Smooth muscle cell of the brain vasculature (primary cell): ENCODE data around the gene BRSK2.

Experiments used
- DNase-seq: peaks from one replicate; pipeline ENCODE4 v3.0.0-alpha.2; 2012; ENCODE audit warnings: low read depth, low spot score

The BRSK2 gene

GRCh38 chr11:1397146-1397861 is 7.6 kb downstream of the BRSK2 start:
- no peak for DNase-seq

GRCh38 chr11:1397862-1398527 is 8.3 kb downstream of the BRSK2 start:
- no peak for DNase-seq

- DNase-seq = no peak
Observed at GRCh38 chr11:1398528-1399235, 8.9 kb downstream of the BRSK2 start.

GRCh38 chr11:1399386-1400316 is 9.9 kb downstream of the BRSK2 start:
- DNase-seq = no peak

- DNase-seq = no peak
Observed at GRCh38 chr11:1400317-1401170, 10.8 kb downstream of the BRSK2 start.

- DNase-seq = no peak
Observed at GRCh38 chr11:1401171-1401445, 11.4 kb downstream of the BRSK2 start.

GRCh38 chr11:1401656-1402221 is 12.0 kb downstream of the BRSK2 start:
- DNase-seq = peak; percentile 28

GRCh38 chr11:1402355-1403077 is 12.8 kb downstream of the BRSK2 start:
- DNase-seq = no peak

GRCh38 chr11:1403078-1403620 is 13.4 kb downstream of the BRSK2 start:
- DNase-seq = no peak

- no peak for DNase-seq
Observed at GRCh38 chr11:1403721-1404460, 14.2 kb downstream of the BRSK2 start.

GRCh38 chr11:1404461-1405185 is 14.9 kb downstream of the BRSK2 start:
- DNase-seq = no peak

- DNase-seq = no peak
Observed at GRCh38 chr11:1405186-1406020, 15.7 kb downstream of the BRSK2 start.

GRCh38 chr11:1406571-1407485 is 17.1 kb downstream of the BRSK2 start:
- DNase-seq = no peak

- no peak for DNase-seq
Observed at GRCh38 chr11:1407668-1408067, 17.9 kb downstream of the BRSK2 start.

GRCh38 chr11:1408346-1408745 is 18.6 kb downstream of the BRSK2 start:
- DNase-seq = no peak
